HG03469 (cell line): ENCODE results near the gene NALCN.
"Not testable (repeated sequence)": the region's sequence is repeated elsewhere in the genome, so short reads cannot be mapped to it uniquely, and the experiment has no call there.

ENCODE experiments used
- ATAC-seq: cut with Tn5 transposase; IDR thresholded peaks from one replicate; pipeline ENCODE4 v1.9.1; 2021; ENCODE audit warnings: mild to moderate bottlenecking, moderate library complexity, moderate number of reproducible peaks; ENCODE audit not compliant: unreplicated experiment

The NALCN gene

DNA sequence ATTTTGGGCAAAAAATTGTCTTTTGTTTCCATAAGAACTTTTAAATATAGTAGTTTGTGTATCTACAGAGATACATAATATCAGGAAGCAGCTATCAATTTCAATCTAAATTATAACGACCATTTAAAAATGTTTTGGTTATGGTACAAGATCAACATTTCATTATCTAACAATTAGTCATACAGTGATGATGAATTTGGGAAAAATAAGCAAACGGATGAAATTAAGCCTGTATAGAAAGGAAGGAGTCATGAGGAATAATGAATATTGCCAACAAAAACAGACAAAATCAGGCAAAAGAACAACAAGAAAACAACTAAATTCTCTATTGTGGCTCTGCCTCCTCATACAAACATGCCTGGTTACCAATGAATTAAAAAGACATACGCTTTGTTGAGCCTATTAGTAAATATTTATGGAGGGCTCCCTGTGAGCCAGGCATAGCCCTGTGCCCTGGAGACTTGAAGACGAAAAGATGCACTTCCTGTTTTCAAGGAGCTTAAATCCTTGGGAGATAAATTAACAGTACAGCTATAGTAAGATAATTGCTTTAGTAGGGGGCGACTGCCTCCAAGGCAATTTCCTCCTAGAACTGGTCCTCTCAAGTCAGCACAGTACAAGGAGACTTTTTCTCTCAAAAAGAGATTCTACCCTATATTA, 73.0 kb downstream of the NALCN start:
- no peak for ATAC-seq

DNA sequence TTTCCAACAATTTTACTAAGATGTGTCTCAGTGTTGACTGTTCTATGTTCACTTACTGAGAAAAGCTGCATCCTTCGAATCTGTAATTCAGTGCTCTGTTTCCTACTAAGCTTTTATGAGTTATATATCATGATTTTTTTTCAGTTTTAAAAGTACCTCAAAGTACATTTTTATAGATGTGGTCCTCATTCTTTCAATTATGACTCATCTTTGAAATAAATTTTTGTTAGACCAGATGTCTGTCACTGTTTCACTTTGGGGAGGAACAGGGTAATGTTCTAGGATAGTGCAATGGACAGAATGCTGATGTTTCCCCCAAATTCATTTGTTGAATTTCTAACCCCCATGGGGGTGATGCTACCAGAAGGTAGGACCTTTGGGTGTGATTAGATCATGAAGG, 74.8 kb downstream of the NALCN start:
- ATAC-seq = no peak

DNA sequence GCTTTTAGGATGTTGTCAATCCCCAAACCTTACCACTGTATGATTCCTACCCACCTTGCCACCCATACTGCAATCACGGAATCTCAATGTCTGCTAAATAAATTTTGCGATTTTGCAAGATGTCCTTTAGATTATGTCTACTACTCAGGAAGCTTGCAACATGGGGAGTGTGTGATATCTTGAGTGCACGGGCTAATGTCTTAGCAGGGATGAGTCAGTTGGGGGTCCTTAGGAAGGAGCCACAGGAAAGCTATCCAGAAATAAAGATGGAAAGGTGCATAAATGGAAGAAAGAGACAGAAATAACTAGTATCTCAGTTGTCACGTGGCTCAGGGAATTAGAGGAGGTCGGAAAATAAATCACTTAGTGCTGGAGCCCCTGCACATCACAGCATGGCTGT, 77.1 kb downstream of the NALCN start:
- no peak for ATAC-seq

DNA sequence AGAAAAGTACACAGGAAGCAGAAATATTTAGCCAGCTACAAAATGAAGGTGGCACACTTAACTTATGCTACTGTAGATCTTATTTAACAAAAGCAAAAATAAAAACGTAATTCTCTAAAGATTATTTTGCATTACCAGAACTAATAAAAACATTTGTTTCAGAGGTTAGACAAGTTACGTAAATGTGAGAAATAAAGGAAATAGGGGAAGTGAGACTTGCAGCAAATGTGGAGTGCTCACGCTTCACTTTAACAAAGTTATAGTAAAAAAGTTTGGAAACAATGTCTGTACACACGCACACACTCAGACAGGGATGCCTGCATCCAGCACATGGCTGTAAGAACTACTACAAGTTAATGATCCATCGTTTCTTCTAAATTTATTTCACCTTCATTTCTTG, 83.7 kb downstream of the NALCN start:
- no peak for ATAC-seq

DNA sequence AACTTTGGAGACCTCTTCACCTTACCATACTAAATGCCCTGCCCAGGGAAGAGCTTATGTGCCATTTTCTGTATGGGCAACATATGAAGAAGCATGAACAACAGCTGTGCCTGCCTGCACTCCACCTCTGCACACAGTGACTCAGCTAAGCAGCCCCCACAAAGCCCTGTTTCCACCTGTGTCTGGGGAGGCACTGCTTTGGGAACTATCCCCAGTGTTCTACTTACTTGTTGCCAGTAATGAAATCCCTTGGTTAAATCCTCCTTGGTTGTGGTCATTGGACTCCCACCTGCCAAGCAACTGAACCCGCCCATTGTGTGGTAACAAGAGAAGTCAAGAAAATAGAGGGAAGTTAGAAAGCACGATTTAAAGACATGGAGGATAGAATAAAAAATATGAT, 84.6 kb downstream of the NALCN start:
- ATAC-seq = no peak

DNA sequence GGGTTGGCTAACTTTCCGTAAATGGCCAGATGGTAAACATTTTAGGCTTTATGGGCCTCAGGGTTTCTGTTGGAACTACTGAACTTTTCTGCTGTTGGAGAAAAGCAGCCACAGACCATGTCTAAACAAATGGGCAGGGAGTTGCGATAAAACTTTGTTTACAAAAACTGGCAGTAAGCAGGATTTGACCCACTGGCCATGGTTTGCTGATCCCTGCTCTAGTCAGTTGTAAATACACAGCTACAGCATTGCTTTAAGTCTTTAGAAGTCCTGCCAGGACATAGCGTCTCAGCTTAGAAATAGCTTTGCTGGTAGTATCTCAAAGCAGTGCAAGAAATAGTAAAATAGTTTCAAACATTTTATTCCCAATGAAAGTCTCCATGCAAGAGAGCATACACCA, 88.4 kb downstream of the NALCN start:
- ATAC-seq = no peak

DNA sequence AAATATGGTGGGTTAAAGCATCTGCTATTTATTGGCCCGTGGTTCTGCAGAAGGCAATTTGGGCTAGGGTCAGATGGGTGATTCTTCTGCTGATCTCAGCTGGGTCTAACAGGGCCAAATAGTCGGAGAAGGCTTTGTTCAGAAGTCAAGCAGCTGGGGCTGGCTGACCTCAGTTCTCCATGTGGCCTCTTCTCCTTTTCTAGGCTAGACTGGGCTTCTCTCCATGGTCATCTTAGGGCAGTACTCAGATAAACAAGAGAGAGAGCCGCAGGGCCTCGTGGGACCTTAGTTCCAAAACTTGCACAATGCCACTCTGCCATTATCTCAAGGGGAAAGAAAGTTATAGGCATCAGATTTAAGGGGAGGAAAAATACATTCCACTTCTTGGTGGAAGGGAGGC, 89.6 kb downstream of the NALCN start:
- ATAC-seq = no peak

DNA sequence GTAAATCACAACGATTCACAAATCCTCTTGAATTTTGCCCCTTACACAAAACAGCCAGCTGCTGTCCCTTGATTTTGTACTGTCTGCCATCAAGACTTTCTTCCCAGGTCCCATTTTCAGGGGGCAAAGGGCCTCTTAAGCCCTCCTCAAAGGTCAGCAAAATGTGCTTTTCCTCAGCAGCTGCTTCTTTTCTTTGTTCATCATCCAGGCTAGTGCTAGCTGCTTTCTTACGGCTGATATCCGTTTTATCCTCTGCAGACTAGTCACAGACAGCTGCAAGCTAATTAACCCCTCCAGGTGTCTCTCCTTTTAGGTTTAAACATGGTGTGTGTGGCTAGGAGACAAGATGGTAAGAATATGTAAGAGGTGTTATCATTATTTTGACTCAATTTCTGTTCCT, 90.9 kb downstream of the NALCN start:
- no peak for ATAC-seq

DNA sequence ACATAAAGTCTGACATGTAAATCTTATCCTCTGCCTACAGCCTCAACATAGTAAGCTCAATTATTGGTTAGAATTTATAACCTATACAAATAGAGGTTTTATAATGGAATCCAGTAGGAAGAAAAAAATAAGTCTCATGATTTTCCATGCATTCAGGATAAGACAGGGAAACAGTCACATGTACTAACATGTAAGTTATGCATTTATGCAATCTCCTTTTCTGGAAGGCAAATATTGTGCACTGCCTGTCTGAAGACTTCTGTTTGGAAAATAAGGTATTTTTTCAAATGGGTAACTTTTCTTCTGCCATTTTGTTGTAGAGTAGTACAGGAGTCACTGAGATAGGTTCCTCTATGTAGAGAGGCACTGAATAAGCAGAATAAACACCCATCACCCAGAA, 92.7 kb downstream of the NALCN start:
- ATAC-seq = no peak

DNA sequence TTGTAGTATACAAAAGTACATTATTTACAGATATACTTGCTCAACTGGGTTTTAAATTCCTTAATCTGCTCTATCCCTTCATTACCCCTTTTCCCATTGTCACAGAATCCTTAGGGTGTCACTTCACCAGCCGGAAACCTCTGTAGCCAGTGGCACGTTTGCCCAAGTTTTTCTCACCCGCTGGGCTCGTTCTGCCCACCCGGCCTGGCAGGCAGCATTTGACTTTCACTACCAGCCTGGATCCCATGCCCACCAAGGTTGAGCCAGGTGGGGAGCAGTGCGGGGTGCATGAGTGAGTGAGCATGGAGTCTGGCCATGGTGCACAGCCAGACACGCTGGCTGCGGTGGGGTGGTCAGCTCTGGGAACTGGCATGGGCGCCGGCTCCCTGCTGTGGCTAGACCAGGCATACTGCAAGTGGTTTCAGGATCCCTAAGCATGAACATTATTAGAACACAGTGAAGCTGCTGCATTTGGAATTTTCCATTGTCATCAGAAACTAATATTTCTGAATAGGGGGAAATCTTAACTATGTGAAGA, 98.3 kb downstream of the NALCN start:
- no peak for ATAC-seq

DNA sequence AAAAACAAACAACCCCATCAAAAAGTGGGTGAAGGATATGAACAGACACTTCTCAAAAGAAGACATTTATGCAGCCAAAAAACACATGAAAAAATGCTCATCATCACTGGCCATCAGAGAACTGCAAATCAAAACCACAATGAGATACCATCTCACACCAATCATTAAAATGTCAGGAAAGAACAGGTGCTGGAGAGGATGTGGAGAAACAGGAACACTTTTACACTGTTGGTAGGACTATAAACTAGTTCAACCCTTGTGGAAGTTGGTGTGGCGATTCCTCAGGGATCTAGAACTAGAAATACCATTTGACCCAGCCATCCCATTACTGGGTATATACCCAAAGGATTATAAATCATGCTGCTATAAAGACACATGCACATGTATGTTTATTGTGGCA, 102.8 kb downstream of the NALCN start:
- ATAC-seq = not testable (repeated sequence)

DNA sequence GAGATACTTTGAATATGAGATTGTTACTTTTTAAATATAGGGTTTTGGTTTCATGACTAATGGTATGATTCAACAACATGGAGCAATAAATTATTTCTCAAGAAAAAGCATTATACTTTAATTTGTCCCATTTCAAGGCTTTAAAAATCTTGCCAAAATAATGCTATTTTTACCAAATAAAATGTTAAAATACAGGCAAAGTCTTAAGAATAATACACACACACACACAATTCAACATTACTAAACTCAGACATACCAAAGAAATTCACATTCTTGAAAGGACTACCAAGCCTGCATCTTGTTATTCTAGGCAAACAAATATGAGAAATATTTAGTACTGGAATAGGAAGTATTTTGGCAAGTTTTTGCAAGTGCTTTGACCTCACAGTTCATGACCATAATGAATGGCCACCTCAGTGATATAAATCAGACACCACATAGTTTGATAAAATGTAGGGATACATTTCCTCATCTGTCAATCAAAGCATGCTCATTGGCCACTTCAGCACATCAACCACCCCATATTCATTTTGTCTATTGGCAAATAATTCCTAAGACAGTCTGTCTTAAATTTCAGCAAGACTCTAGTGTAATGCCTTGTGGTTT, 107.2 kb downstream of the NALCN start:
- no peak for ATAC-seq

DNA sequence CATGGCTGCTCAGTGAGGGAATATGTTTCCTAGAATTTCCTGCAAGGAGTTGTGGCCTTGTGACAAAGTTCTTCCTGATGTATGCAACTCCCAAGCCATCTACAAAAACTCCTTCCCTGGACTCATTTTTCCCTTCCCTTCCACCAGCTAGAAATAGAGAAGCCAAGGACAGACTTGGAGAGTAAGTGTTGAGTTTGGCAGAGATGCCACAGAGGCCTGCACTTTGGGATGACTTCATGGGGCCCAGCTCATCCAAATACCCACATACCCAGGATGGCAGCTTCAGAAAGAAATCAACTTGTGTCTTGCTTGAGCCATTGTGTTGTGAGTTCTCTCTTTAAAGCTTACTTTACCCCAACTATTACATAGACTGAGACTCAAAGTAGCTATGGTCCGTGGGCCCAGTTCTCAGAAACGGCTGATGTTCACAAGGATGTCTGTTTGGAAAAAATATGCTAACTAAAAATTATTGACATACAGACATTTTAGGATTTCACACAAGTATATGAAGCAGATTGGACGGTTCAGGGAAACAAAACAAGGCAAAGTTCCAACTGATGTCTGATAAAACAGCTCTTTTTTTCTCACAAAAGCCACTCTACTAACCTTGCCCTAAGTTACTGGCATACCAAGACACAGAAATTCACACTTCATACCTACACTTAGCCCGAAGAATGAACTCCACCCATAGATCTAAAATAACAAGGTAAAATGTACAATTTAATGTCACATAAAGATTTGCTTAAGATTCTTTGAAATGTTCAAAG, 107.9 kb downstream of the NALCN start:
- no peak for ATAC-seq

DNA sequence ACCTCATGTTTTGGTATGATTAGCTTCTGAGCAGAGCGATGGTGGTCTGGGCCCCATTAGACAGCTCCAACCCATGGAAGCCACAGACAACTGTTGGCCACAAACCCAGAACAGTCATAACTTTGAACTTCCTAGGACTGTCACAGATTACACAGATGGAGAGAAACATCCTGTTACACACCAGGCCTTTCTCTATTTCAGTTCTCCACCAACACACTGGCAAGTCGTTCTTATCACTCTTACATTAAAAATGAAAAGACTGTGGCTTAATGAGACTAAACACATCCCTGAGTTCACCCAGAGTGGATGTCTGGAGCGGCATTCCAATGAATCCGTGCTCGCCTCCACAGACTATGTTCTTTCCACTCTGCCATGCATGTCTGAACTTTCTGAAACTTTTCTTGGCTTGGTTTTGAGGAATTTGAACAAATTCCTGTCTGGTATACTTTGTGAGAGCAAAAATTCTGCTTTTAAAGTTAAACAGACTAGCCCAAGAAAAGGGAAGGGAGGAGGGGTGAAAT, 109.1 kb downstream of the NALCN start:
- ATAC-seq = no peak

DNA sequence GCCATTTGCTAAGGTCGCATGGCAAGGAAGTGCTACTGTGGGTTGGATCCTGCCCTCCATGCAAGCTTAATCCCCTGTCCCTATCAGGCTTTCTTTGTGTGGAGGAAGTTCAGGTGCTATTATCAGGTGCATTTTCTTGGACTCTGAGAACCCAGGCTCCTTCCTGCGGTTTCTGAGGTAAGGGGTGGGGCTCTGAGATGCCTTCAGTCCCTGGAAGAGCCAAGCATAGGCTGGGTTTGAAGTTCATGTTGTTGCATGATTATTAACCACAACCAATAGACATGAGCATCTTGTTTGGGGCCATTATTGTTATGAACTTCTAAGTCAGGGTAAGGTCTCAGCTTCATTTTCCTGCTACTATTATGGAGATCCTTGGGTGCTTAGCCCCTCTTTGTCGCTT, 109.5 kb downstream of the NALCN start:
- no peak for ATAC-seq

DNA sequence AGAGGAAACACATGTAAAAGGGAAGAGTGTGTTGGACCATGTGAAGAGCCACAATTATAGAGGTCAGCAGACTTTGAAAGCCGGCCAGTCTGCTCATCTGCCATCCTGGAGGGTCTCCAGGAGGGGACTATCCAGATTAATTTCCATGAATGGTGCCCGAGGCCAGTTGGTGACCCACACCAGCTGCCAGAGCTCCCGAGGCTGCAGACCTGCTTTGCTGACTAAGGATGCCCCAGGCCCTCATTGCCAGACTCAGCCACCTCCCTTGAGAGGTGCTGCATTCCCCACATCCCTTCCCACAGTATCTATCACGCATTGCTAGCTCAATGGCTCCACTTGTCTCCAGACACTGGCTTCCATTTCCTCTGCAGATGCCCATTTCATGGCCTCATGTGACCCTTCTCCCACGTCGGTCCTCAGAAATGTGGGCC, 110.3 kb downstream of the NALCN start:
- ATAC-seq = no peak

DNA sequence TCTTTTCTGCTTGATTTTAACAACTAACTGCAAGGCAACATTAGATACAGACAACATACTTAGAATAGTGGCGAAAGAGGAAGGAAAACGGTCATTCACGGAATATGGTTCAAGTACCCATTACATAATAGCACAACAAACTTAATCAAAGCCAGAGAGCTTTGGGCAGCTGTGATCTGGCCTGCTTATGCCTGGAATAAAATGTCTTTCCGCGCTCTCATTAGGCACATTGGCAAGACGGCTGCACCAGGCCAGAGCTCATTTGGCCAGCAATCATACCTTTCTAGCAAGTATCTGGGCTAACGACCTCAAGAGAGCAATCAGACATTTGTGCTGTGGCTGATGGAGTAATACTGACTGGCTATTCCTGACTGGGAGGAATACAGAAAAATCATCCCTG, 112.8 kb downstream of the NALCN start:
- ATAC-seq = no peak

DNA sequence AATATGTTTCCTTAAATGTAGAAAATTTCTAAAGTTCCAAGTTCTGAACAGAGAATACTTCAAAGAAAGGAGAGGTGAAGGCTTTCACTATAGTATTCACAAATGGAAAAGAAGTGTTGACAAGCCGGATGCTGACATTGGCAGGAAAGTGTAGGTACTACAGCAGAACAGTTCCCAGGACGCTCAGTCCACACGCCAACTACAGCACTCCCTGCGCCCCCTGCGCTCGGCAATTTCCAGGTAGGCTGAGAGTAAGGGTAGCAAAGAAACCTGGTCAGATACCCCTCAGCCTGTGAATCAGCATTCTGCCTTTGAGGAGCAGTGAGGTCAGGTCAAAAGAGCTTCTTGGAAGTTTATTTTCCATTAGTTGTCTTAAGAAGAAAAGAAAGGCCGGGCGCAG, 115.3 kb downstream of the NALCN start:
- ATAC-seq = no peak

DNA sequence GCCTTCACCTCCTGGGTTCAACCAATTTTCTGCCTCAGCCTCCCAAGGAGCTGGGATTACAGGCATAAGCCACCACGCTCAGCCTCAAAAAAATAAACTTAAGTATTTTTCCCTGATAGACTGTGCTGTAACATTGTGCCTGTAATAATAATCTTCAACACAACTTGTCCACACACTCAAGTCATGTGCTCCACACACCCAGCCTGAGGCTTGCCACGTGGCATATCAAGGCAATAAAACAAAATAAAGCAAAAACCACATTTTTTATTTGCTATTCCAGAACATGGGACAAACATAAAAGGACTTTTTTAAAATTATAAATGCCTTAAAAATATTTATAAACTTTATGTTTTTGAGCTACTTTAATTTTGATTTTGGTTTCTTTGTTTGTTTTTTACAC, 115.8 kb downstream of the NALCN start:
- no peak for ATAC-seq

DNA sequence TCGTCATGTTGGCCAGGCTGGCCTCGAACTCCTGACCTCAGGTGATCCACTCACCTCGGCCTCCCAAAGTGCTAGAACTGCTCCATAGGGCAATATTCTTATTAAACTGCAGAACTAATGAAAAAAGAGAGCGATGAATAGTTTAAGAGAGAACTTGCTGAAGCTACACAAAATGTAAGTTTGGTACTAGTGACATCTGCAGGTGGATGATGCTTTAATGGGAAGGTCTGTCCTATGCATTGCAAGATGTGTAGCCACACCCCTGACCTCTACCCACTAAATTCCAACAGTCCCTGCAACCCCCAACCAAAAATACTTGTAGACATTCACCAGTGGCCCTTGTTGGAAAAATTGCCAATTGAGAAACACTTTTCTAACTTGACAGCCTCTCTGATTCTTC, 117.8 kb downstream of the NALCN start:
- no peak for ATAC-seq

DNA sequence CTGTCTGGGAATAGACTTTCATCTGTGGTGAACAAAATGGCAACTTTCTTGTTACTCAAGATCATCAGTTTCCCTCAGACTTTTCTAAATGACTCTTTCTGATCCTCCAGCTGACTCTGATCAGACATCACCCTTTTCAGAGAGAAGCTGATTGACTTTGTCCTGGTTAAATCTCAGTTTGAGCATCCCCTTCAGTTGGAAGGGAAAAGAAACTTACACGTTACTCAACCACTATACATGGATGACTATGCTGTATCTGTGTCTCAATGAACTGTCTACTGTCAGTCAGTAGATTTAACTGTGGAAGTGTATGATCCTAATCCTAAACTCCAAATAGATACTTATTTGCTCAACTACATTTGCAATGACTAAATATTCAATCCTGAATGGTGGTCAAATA, 118.5 kb downstream of the NALCN start:
- no peak for ATAC-seq

DNA sequence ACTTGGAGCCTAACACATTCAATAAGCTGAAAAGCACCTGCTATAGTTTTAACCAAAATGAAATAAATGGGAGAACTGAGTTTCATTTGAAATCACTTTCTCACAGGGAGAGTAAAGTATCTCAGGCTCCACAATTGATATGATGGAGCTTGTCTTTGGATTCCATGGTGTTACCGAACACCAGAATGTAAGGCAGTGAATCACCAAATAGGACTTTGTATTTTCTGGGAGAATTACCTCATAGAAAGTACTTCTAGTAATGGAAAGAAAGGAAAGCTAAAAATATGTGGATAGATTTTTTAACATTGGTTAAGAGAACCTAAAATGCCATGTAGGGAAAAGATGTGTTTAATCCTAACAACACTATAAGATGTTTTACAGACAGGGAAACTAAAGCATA, 123.6 kb downstream of the NALCN start:
- ATAC-seq = no peak
